GM18505 (cell line): ENCODE data around the gene PFAS.
A peak's percentile ranks its signal among the peaks of the same experiment; 100 is the strongest.

Source experiments
- ATAC-seq: cut with Tn5 transposase; IDR thresholded peaks from one replicate; pipeline ENCODE4 v1.9.1; 2021; ENCODE audit not compliant: unreplicated experiment
- POLR2A ChIP-seq: IDR thresholded peaks from 4 replicates; pipeline ENCODE4 v1.6.1; 2011; ENCODE audit warnings: borderline replicate concordance; ENCODE audit not compliant: insufficient read depth, insufficient read length; ENCODE audit errors: extremely low read depth

Gene PFAS

GRCh38 chr17:8287651-8288335, 38.7 kb downstream of the PFAS start:
- TF ChIP-seq POLR2A = no peak
- ATAC-seq = no peak

- ATAC-seq = peak; percentile 71
- TF ChIP-seq POLR2A = peak; percentile 80
Observed at GRCh38 chr17:8288336-8289102, 39.4 kb downstream of the PFAS start, which contains the start of gene RANGRF. Gene RANGRF (plus strand): TSS chr17:8288670. CDS start chr17:8288789, 119 bp downstream.

- ATAC-seq = peak; percentile 34
- no peak for TF ChIP-seq POLR2A
Observed at GRCh38 chr17:8289103-8289397, 40.0 kb downstream of the PFAS start.

- no peak for ATAC-seq
- no peak for TF ChIP-seq POLR2A
Observed at GRCh38 chr17:8290043-8290442, 41.0 kb downstream of the PFAS start.

GRCh38 chr17:8292639-8293395, 43.7 kb downstream of the PFAS start:
- ATAC-seq = no peak
- no peak for TF ChIP-seq POLR2A

- no peak for ATAC-seq
- TF ChIP-seq POLR2A = no peak
Observed at GRCh38 chr17:8294361-8294760, 45.3 kb downstream of the PFAS start.

- no peak for TF ChIP-seq POLR2A
- no peak for ATAC-seq
Observed at GRCh38 chr17:8294814-8295316, 45.8 kb downstream of the PFAS start.

- no peak for TF ChIP-seq POLR2A
- ATAC-seq = no peak
Observed at GRCh38 chr17:8300226-8300625, 51.1 kb downstream of the PFAS start.

GRCh38 chr17:8300627-8301242, 51.6 kb downstream of the PFAS start:
- no peak for TF ChIP-seq POLR2A

GRCh38 chr17:8310601-8311123, 61.6 kb downstream of the PFAS start:
- TF ChIP-seq POLR2A = no peak
- no peak for ATAC-seq

More at GRCh38 chr17:8300627-8301242, 51.6 kb downstream of the PFAS start:
- no peak for ATAC-seq

- no peak for ATAC-seq
- TF ChIP-seq POLR2A = no peak
Observed at GRCh38 chr17:8311131-8311790, 62.2 kb downstream of the PFAS start.

GRCh38 chr17:8312251-8312650, 63.2 kb downstream of the PFAS start:
- no peak for ATAC-seq

More at GRCh38 chr17:8312251-8312650, 63.2 kb downstream of the PFAS start:
- no peak for TF ChIP-seq POLR2A
